ENCODE measurements around the gene RHBDD2.

GRCh38 chr7:75884476-75884875, 5.6 kb downstream of the RHBDD2 start:
- TF ChIP-seq MAX (IDR thresholded peaks at IDR 0.05) (no peak), CTCF (IDR thresholded peaks at IDR 0.05; ENCODE audit: low read depth, low read length, missing input control) (no peak), JUND (IDR thresholded peaks at IDR 0.05) (no peak), GABPA (IDR thresholded peaks at IDR 0.05 in 1 of 2, conservative IDR thresholded peaks at IDR 0.05 in 1 of 2) (no peak), RXRA (IDR thresholded peaks at IDR 0.05) (no peak), TAF1 (conservative IDR thresholded peaks at IDR 0.05) (no peak), ATF3 (IDR thresholded peaks at IDR 0.05) (no peak), RAD21 (IDR thresholded peaks at IDR 0.05) (no peak), HNF4A (conservative IDR thresholded peaks at IDR 0.05) (no peak), REST (IDR thresholded peaks at IDR 0.05) (no peak), EGR1 (IDR thresholded peaks at IDR 0.05; ENCODE audit: low read depth in 2 of 2) (no peak)

All from liver (tissue), 3 donors.